CD4-positive, alpha-beta T cell (primary cell): ENCODE measurements around the gene HERC6. TPM values are rescaled to one million over a fixed set of nuclear protein-coding genes. Genes with fewer than 3 reads are reported as not detected.

Experiments used
- ATAC-seq: fragments of 200-7000 bp; cut with Tn5 transposase; one replicate; pipeline ENCODE4 v1.10.0; 2022; ENCODE audit warnings: mild to moderate bottlenecking; ENCODE audit not compliant: poor library complexity
- CTCF ChIA-PET: fragments of 350-600 bp; sonication (Branson Sonifier 250); formaldehyde crosslinking; loops from one replicate; lab custom pipeline; 2021; ENCODE audit warnings: antibody characterized with exemption, inconsistent platforms; lab: Charles Lee
- POLR2A ChIA-PET: fragments of 350-600 bp; sonication (Branson Sonifier 250); formaldehyde crosslinking; loops from one replicate; lab custom pipeline; 2021; ENCODE audit warnings: antibody characterized with exemption, inconsistent platforms; lab: Charles Lee
- DNase-seq, 14 experiments: peaks; one replicate each; pipeline ENCODE4 v3.0.0-alpha.2; 2013 to 2020; ENCODE audit warnings: mixed read lengths in 2 of 14
- H3K27ac ChIP-seq, 2 donors: one replicate each; pipeline versions ENCODE4 v1.5.1 to v1.7.0; 2013; ENCODE audit warnings: low read length in 2 of 2, low read depth in 1 of 2, mild to moderate bottlenecking in 1 of 2
- H3K27me3 ChIP-seq, 2 experiments: 1 replicate in 1 of 2; 2 replicates in 1 of 2; pipeline versions ENCODE4 v1.6.1 to v1.7.0; 2013; ENCODE audit warnings: low read length in 2 of 2, control low read depth in 1 of 2, mild to moderate bottlenecking in 1 of 2, moderate library complexity in 1 of 2; ENCODE audit not compliant: insufficient read depth in 2 of 2, control insufficient read depth in 1 of 2
- H3K36me3 ChIP-seq: one replicate; pipeline ENCODE4 v1.6.1; 2013; ENCODE audit warnings: low read length, control low read depth; ENCODE audit not compliant: insufficient read depth
- H3K4me1 ChIP-seq: one replicate; pipeline ENCODE4 v1.6.1; 2013; ENCODE audit warnings: low read length, control low read depth; ENCODE audit not compliant: insufficient read depth
- H3K4me3 ChIP-seq: one replicate; pipeline ENCODE4 v1.5.1; 2013; ENCODE audit warnings: mild to moderate bottlenecking, low read length, moderate library complexity
- H3K9me3 ChIP-seq, 2 experiments: 1 replicate in 1 of 2; 2 replicates in 1 of 2; pipeline versions ENCODE4 v1.6.1 to v1.7.0; 2013; ENCODE audit warnings: low read length in 2 of 2, mild to moderate bottlenecking in 2 of 2, control low read depth in 1 of 2, moderate library complexity in 1 of 2; ENCODE audit not compliant: control insufficient read depth in 1 of 2, insufficient read depth in 1 of 2
- H3K27ac Mint-ChIP-seq: one replicate; pipeline ENCODE4 v1.8.0; 2020; ENCODE audit warnings: mixed read lengths
- H3K27me3 Mint-ChIP-seq: one replicate; pipeline ENCODE4 v1.8.0; 2021; ENCODE audit warnings: mixed read lengths
- H3K36me3 Mint-ChIP-seq: one replicate; pipeline ENCODE4 v1.8.0; 2021; ENCODE audit warnings: low read depth, mixed read lengths
- H3K4me1 Mint-ChIP-seq: one replicate; pipeline ENCODE4 v1.8.0; 2021; ENCODE audit warnings: low read depth, mixed read lengths
- H3K4me3 Mint-ChIP-seq: one replicate; pipeline ENCODE4 v1.8.0; 2020; ENCODE audit warnings: mild to moderate bottlenecking, mixed read lengths
- H3K9me3 Mint-ChIP-seq: one replicate; pipeline ENCODE4 v1.8.0; 2020; ENCODE audit warnings: mixed read lengths
- intact Hi-C, 2 experiments: fragments of 100-400 bp; cut with DNase I in 1 of 2; cut with micrococcal nuclease in 1 of 2; formaldehyde crosslinking; loops; one replicate each; pipeline versions ENCODE4 v1.15.1 to v1.9.0; 2023 to 2025; cut with DNase I, micrococcal nuclease
- total RNA-seq, 174 experiments: library from RNA in 2 of 174; stranded (reverse) in 2 of 174; gene quantifications; one replicate each; pipeline ENCODE4 v1.2.3 and lab custom pipeline; 2021 to 2026
- TF ChIP-seq, protein P1 (sequence below): fragments of 200-600 bp; IDR thresholded peaks from one replicate; pipeline ENCODE4 v1.8.0; 2022; ENCODE audit warnings: antibody characterized with exemption, mild to moderate bottlenecking

HERC6 gene
- total RNA-seq, 2 experiments from 2014 or later = 9.5 to 10.6 TPM

DNA sequence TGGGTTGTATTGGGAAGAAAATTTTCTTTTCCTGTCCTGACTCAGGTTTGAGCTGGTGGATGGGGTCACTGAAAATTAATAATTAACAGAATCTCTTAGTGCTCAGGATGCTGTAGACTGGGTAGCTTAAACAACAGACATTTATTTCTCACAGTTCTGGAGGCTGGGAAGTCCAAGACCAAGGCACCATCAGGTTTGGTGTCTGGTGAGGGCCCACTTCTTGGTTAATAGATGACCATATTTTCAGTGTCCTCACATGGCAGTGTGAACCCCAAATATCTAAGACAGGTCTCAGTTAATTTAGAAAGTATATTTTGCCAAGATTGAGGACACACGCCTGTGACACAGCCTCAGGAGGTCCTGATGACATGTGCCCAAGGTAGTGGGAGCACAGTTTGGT is 31.1 kb downstream of the HERC6 start:
- H3K4me1 Mint-ChIP-seq = no peaks in the 10 kb centered on the region
- CTCF ChIA-PET = interaction anchor here (0.6 kb wide), 1 partner anchor 26 kb away, joined by 4 read pairs; no protein-coding TSS in a partner anchor
- no peak for ATAC-seq

DNA sequence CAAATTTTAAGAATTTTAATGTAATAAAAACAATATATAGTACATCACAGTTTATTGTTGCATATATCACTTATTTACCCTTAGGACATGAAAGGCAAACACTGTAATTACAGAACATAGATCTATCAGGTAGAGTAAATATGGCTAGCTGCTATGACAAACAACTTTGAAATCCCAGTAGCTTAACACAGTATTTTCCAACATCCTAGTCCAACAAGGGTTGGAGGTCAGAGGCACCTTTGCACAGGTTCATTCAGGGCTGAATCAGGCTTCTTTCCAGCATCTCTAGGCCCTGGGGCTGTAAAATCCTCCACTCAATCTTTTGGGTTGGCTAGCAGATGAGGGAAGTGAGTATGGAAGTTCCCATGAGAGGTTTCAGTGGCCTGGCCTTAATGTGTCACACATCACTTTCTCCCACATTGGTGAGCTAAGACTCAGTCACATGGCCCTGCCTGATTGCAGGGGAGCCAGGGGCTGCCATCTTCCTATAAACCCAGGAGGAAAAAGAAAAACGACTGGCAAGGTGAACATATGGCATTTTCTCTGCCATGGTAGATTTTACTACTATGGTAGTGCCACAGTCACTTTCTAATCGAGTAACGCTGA is 32.9 kb downstream of the HERC6 start:
- intact Hi-C loops = no loop called here
- Histone ChIP-seq H3K36me3 (peaks cover 42% of the 10 kb centered on the region), H3K9me3 (no peaks in the 10 kb centered on the region), H3K4me3 (no peak overlapping the region), H3K27me3 (no peaks in the 10 kb centered on the region), H3K4me1 (no peaks in the 10 kb centered on the region), H3K27ac (no peak overlapping the region)
- no peak overlapping the region for H3K27ac Mint-ChIP-seq
- no peaks in the 10 kb centered on the region for H3K9me3 Mint-ChIP-seq
- ChIA-PET CTCF (no interaction called here), POLR2A (no interaction called here)
- no peak for DNase-seq
- TF ChIP-seq, protein P1, sequence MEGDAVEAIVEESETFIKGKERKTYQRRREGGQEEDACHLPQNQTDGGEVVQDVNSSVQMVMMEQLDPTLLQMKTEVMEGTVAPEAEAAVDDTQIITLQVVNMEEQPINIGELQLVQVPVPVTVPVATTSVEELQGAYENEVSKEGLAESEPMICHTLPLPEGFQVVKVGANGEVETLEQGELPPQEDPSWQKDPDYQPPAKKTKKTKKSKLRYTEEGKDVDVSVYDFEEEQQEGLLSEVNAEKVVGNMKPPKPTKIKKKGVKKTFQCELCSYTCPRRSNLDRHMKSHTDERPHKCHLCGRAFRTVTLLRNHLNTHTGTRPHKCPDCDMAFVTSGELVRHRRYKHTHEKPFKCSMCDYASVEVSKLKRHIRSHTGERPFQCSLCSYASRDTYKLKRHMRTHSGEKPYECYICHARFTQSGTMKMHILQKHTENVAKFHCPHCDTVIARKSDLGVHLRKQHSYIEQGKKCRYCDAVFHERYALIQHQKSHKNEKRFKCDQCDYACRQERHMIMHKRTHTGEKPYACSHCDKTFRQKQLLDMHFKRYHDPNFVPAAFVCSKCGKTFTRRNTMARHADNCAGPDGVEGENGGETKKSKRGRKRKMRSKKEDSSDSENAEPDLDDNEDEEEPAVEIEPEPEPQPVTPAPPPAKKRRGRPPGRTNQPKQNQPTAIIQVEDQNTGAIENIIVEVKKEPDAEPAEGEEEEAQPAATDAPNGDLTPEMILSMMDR = no peak
- H3K4me1 Mint-ChIP-seq = no peaks in the 10 kb centered on the region
- H3K27me3 Mint-ChIP-seq = no peaks in the 10 kb centered on the region
- no peak overlapping the region for H3K4me3 Mint-ChIP-seq
- ATAC-seq = no peak
- H3K36me3 Mint-ChIP-seq = peaks cover 80% of the 10 kb centered on the region

More for the DNA sequence above, 31.1 kb downstream of the HERC6 start:
- no peak for DNase-seq
- Histone ChIP-seq H3K9me3 (no peaks in the 10 kb centered on the region), H3K4me1 (no peaks in the 10 kb centered on the region), H3K27me3 (no peaks in the 10 kb centered on the region), H3K36me3 (peaks cover 47% of the 10 kb centered on the region), H3K27ac (no peak overlapping the region), H3K4me3 (no peak overlapping the region)
- intact Hi-C loops = no loop called here
- Mint-ChIP-seq H3K4me3 (no peak overlapping the region), H3K27ac (no peak overlapping the region), H3K36me3 (peaks cover 83% of the 10 kb centered on the region), H3K9me3 (no peaks in the 10 kb centered on the region), H3K27me3 (no peaks in the 10 kb centered on the region)
- POLR2A ChIA-PET = no interaction called here
- TF ChIP-seq, protein P1 = no peak

DNA sequence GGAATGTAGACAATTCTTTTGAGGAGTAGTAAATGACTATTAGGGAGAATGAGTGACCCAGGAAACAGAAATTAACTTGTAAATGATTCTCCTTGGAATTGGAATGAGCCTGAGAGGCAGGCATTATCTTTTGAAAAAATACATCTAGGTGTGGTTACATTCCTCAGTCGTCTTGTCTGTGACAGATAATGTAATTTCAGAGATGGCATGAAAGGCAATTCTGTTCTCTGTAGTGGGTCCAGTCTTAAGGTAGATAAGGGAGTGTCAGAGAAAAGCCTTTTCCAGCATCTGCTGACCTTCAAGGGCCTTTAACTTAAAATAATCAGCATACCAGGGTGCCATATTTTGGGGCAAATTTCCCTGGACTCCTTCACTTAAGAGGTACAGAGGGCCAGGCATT is 35.1 kb downstream of the HERC6 start:
- Histone ChIP-seq H3K36me3 (peaks cover 42% of the 10 kb centered on the region), H3K4me1 (no peaks in the 10 kb centered on the region), H3K9me3 (no peaks in the 10 kb centered on the region), H3K4me3 (no peak overlapping the region), H3K27ac (no peak overlapping the region), H3K27me3 (no peaks in the 10 kb centered on the region)
- H3K9me3 Mint-ChIP-seq = no peaks in the 10 kb centered on the region
- intact Hi-C loops = no loop called here
- DNase-seq (no peak), ATAC-seq (no peak)
- H3K36me3 Mint-ChIP-seq = peaks cover 83% of the 10 kb centered on the region
- TF ChIP-seq, protein P1 = no peak
- POLR2A ChIA-PET = interaction anchor here (1.0 kb wide), 2 partner anchors 32 to 130 kb away, joined by 3 read pairs; no protein-coding TSS in a partner anchor
- no peaks in the 10 kb centered on the region for H3K27me3 Mint-ChIP-seq
- H3K27ac Mint-ChIP-seq = no peak overlapping the region
- H3K4me1 Mint-ChIP-seq = no peaks in the 10 kb centered on the region
- CTCF ChIA-PET = interaction anchor here (1.2 kb wide), 1 partner anchor 10 kb away, joined by 3 read pairs; no protein-coding TSS in a partner anchor
- no peak overlapping the region for H3K4me3 Mint-ChIP-seq
